Mucosa of descending colon (tissue), 3 donors: Measurements from ENCODE around the gene FGFR1OP2. TPM values are rescaled to one million over a fixed set of nuclear protein-coding genes. Genes with fewer than 3 reads are reported as not detected.
"Not testable (repeated sequence)": the region's sequence is repeated elsewhere in the genome, so short reads cannot be mapped to it uniquely, and the experiment has no call there.

Source experiments
- ATAC-seq: fragments of 200-7000 bp; cut with Tn5 transposase; one replicate; pipeline ENCODE4 v1.9.1; 2020; ENCODE audit warnings: mild to moderate bottlenecking, moderate library complexity
- DNase-seq, 3 donors: peaks; one replicate each; pipeline ENCODE4 v3.0.0-alpha.2; 2020
- H3K36me3 ChIP-seq: fragments of 200-600 bp; one replicate; pipeline ENCODE4 v1.8.0; 2021; ENCODE audit warnings: low read depth, mild to moderate bottlenecking
- H3K4me1 ChIP-seq: fragments of 200-600 bp; one replicate; pipeline ENCODE4 v1.8.0; 2021; ENCODE audit warnings: low read depth, mild to moderate bottlenecking
- H3K4me3 ChIP-seq: fragments of 200-600 bp; one replicate; pipeline ENCODE4 v1.8.0; 2021; ENCODE audit warnings: mild to moderate bottlenecking
- H3K9me3 ChIP-seq: fragments of 200-600 bp; one replicate; pipeline ENCODE4 v1.8.0; 2021; ENCODE audit warnings: mild to moderate bottlenecking
- intact Hi-C, 2 donors: fragments of 100-400 bp; cut with DNase I in 1 of 2; cut with micrococcal nuclease in 1 of 2; formaldehyde crosslinking; loops; one replicate each; pipeline versions ENCODE4 v1.11.0 to v1.11.1; 2022; cut with DNase I, micrococcal nuclease
- total RNA-seq, 3 donors: library from RNA; stranded (reverse); fragmentation: NEBNext Ultra II Directional in 2 of 3; extraction: Animal tissue kit (Norgen Biotek cat#: 25700) in 2 of 3; gene quantifications; one replicate each; pipeline versions ENCODE4 v1.2.1 to v1.2.4, GENCODE V29; 2021 to 2023
- TF ChIP-seq, protein P1 (sequence below): fragments of 200-600 bp; IDR thresholded peaks from one replicate; pipeline ENCODE4 v1.8.0; 2022; ENCODE audit warnings: antibody characterized with exemption, mild to moderate bottlenecking
- donor health status: DM: no; HTN: no; CAD: no; lungs with moderate emphysema.
- donor health status: DM: no; HTN: no; CAD: no.
- donor health status: DM: no; HTN: yes; CAD: no.

The FGFR1OP2 gene
- total RNA-seq, 3 donors from 2014 or later, result 25.1 to 50.9 (median 28.2) TPM

DNA sequence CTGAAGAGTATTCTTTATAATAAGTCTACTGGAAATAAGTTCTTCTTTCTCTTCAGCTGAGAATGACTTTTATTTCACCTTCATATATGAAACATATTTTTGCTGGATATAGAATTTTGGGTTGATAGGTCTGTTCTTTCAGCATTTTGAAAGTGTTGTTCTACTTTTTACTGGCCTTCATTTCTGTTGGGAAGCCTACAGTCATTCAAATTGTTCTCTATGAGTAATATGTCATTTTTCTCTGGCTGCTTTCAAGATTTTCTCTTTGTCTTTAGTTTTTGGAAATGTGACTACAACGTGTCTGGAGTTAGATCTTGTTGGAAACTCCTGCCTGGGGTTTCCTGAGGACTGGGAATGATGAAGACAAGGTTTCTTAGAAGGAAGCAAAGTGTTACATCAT is 10.0 kb downstream of the FGFR1OP2 start:
- intact Hi-C loops, result no loop called here
- H3K4me3 ChIP-seq, result no peak overlapping the region
- H3K36me3 ChIP-seq, result no peaks in the 10 kb centered on the region
- no peak for ATAC-seq
- no peaks in the 10 kb centered on the region for H3K9me3 ChIP-seq
- no peak for DNase-seq
- TF ChIP-seq, protein P1, sequence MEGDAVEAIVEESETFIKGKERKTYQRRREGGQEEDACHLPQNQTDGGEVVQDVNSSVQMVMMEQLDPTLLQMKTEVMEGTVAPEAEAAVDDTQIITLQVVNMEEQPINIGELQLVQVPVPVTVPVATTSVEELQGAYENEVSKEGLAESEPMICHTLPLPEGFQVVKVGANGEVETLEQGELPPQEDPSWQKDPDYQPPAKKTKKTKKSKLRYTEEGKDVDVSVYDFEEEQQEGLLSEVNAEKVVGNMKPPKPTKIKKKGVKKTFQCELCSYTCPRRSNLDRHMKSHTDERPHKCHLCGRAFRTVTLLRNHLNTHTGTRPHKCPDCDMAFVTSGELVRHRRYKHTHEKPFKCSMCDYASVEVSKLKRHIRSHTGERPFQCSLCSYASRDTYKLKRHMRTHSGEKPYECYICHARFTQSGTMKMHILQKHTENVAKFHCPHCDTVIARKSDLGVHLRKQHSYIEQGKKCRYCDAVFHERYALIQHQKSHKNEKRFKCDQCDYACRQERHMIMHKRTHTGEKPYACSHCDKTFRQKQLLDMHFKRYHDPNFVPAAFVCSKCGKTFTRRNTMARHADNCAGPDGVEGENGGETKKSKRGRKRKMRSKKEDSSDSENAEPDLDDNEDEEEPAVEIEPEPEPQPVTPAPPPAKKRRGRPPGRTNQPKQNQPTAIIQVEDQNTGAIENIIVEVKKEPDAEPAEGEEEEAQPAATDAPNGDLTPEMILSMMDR, result no peak
- no peaks in the 10 kb centered on the region for H3K4me1 ChIP-seq

DNA sequence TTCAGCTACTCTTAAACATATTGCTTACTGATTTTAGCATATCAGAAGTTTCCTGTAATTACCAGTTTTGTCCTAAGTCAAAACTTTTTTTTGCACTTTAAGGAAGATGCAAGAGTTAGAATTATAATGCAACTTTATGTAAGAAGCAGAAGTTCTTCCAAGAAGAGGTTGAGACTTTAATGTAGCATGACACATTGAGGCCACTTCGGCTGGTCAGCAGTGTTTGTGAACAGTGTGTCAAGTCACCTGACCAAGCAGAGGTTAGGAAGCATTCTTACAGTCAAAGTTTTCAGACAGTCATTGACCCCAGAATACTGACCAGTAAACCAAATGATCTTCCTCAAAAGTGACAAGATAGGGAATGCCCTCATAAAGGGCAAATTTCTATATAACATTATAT is 15.2 kb downstream of the FGFR1OP2 start:
- H3K36me3 ChIP-seq, result no peaks in the 10 kb centered on the region
- no peaks in the 10 kb centered on the region for H3K9me3 ChIP-seq
- intact Hi-C loops, result no loop called here
- TF ChIP-seq, protein P1, result no peak
- DNase-seq (no peak), ATAC-seq (peak; percentile 49)
- no peak overlapping the region for H3K4me3 ChIP-seq
- no peaks in the 10 kb centered on the region for H3K4me1 ChIP-seq

DNA sequence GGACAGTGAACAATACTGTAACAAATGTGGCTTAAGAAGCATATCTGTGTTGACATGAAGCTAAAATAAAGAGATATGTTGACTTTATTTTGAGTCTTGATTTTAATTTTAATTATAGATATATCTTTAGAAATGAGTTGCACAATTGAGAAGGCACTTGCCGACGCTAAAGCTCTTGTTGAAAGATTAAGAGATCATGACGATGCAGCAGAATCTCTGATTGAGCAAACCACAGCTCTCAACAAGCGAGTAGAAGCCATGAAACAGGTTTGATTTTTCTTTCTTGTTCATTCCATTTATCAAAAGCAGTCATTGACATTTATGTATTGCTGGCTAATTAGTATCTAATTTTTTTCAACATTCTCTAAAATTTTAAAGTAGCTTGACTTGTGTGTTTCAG is 15.8 kb downstream of the FGFR1OP2 start:
- no peaks in the 10 kb centered on the region for H3K4me1 ChIP-seq
- DNase-seq, result no peak
- ATAC-seq, result no peak
- no peaks in the 10 kb centered on the region for H3K36me3 ChIP-seq
- TF ChIP-seq, protein P1, result no peak
- H3K9me3 ChIP-seq, result no peaks in the 10 kb centered on the region
- no peak overlapping the region for H3K4me3 ChIP-seq
- intact Hi-C loops, result no loop called here

DNA sequence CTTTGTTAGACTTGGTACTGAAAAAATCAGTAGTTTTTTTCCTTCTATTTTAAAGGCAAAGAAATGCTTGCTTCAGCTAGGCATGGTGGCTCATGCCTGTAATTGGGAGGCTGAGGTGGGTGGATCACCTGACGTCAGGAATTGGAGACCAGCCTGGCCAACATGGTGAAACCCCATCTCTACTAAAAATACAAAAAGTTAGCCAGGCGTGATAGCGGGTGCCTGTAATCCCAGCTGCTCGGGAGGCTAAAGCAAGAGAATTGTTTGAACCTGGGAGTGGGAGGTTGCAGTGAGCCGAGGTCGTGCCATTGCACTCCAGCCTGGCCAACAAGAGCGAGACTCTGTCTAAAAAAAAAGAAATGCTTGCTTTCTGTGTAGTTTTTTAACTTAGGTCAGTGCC is 23.1 kb downstream of the FGFR1OP2 start:
- not testable (repeated sequence) for ATAC-seq, H3K36me3 ChIP-seq

DNA sequence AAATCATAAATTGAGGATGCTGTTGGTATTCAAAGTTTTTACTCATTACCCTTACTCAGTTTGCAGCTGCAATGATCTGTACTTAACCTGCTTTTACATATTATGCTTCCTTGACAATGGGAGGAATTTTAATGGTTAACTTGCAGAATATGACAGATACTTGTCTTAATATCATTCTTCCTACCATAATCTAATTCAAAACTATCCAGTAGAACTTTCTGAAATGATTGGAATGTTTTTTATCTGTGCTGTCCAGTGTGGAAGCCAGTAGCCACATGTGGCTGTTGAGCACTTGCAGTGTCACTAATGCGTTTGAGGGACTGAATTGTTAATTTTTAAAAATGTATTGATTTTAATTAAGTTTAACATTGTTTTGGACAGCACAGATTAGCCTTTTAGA is 23.5 kb downstream of the FGFR1OP2 start:
- Histone ChIP-seq H3K36me3 (no peaks in the 10 kb centered on the region), H3K4me3 (no peak overlapping the region)
- intact Hi-C loops, result no loop called here

More for the DNA sequence above, 23.1 kb downstream of the FGFR1OP2 start:
- intact Hi-C loops, H3K4me1 ChIP-seq, H3K9me3 ChIP-seq, DNase-seq, H3K4me3 ChIP-seq: not testable (repeated sequence)

DNA sequence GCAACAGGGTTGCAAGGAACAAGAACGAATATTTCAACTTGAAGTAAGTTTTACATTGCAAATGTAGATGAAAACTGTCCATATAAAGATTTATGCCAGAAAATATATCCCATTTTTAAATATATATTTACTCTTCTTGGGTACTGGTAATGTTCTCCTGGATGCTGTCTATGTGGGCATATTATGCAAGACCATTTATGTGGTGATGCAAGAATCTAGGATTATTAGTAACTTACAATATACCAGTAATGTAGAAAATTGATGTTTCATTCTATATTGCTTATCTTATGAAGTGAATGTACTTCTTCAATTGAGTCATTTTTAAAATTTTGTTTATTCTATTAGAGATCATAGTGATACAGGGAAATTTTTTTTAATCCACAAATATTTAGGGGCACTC is 25.1 kb downstream of the FGFR1OP2 start:
- no peak overlapping the region for H3K4me3 ChIP-seq
- DNase-seq, result no peak
- intact Hi-C loops, result no loop called here
- H3K9me3 ChIP-seq, result no peaks in the 10 kb centered on the region
- no peaks in the 10 kb centered on the region for H3K36me3 ChIP-seq
- no peak for ATAC-seq
- no peaks in the 10 kb centered on the region for H3K4me1 ChIP-seq
- TF ChIP-seq, protein P1, result no peak

More for the DNA sequence above, 23.5 kb downstream of the FGFR1OP2 start:
- Histone ChIP-seq H3K9me3 (no peaks in the 10 kb centered on the region), H3K4me1 (no peaks in the 10 kb centered on the region)
- TF ChIP-seq, protein P1, result no peak
- no peak for ATAC-seq
- DNase-seq, result no peak
